ENCODE results near the gene ZNF697.

DNA sequence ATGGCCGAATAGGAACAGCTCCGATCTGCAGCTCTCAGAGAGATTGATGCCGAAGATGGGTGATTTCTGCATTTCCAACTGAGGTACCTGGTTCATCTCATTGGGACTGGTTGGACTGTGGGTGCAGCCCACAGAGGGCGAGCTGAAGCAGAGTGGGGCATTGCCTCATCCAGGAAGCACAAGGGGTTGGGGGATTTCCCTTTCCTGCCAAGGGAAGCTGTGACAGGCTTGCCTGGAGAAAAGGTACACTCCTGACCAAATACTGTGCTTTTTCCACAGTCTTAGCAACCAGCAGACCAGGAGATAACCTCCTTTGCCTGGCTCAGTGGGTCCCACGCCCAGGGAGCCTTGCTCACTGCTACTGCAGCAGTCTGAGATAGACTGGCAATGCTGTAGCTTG lies 74.2 kb downstream of the ZNF697 start:
- no peak for TF ChIP-seq CTCF (IDR thresholded peaks at IDR 0.05)
- TF ChIP-seq POLR2A (IDR thresholded peaks at IDR 0.05): no peak
- no peak for TF ChIP-seq EP300 (IDR thresholded peaks at IDR 0.05)
- no peak for TF ChIP-seq POLR2AphosphoS5 (IDR thresholded peaks at IDR 0.05)

Measured in stomach (tissue), 4 donors.